ENCODE measurements around the gene RGS17.

DNA sequence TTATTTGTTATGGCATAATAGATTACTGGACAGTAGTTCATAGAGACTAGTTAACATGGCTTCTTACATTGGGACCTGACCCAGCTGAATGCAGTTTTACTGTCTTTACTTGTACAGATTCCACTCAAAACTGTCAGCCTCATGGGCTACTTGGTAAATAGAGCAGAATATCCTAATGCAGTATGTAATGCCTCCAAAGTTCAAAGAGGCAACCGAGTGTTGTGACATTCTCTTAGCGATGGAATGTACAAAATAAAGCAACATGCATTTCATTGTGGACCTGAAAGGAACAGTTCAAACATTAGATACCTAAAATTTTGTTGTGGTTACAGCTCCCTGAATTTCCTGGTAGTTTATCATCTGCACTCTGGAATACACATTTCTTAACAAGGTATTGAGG is 29.1 kb upstream of the RGS17 start:
- TF ChIP-seq, protein P1, sequence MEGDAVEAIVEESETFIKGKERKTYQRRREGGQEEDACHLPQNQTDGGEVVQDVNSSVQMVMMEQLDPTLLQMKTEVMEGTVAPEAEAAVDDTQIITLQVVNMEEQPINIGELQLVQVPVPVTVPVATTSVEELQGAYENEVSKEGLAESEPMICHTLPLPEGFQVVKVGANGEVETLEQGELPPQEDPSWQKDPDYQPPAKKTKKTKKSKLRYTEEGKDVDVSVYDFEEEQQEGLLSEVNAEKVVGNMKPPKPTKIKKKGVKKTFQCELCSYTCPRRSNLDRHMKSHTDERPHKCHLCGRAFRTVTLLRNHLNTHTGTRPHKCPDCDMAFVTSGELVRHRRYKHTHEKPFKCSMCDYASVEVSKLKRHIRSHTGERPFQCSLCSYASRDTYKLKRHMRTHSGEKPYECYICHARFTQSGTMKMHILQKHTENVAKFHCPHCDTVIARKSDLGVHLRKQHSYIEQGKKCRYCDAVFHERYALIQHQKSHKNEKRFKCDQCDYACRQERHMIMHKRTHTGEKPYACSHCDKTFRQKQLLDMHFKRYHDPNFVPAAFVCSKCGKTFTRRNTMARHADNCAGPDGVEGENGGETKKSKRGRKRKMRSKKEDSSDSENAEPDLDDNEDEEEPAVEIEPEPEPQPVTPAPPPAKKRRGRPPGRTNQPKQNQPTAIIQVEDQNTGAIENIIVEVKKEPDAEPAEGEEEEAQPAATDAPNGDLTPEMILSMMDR (IDR thresholded peaks at IDR 0.05): no peak
- TF ChIP-seq POLR2A (IDR thresholded peaks at IDR 0.05): no peak

All from uterus (tissue), 2 donors.